Stimulated activated naive CD4-positive, alpha-beta T cell treated with Interleukin-2 at 50 U/mL for 16 hours (primary cell): Measurements from ENCODE around the gene PLXND1.

Experiments
- DNase-seq: peaks from one replicate; lab custom pipeline; 2025; lab: John Stamatoyannopoulos, UW

The PLXND1 gene

DNA sequence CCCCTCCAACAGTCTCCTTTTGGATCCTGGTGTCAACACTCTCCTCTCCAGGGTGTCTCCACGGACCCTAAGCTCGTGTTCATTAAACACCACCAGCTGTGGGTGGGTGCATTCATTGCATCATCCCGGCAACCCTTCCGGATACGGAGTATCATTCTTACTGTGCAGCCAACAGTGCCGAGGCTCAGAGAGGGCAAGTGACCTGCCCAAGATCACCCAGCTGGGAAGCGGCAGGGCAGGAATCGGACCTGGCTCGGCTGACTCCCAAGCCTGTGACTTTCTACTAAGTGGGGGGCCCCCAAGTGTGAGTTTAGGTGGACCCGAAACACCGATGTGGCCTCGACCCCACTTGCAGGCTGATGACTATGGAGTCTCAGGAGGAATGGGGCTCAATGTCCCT lies 43.1 kb downstream of the PLXND1 start:
- DNase-seq, result no peak

DNA sequence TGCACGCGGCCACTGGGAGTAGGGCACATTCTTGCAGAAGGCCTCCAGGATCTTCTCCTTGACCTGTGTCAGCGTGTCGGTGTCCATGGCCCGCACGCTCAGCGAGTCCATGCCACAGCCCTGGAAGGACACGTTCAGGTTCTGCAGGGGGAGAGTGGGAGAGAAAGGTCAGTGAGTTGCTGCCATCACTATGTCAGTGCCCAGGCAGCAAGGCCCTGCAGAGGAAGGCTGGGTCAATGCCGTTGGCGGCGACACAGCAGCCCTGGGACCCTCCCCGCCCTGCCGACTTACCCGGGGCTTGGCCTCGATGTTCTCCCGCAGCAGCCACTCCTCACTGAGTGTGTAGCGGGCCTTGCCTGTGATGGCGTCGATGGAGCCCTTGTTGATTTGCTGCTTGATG lies 43.7 kb downstream of the PLXND1 start:
- no peak for DNase-seq

DNA sequence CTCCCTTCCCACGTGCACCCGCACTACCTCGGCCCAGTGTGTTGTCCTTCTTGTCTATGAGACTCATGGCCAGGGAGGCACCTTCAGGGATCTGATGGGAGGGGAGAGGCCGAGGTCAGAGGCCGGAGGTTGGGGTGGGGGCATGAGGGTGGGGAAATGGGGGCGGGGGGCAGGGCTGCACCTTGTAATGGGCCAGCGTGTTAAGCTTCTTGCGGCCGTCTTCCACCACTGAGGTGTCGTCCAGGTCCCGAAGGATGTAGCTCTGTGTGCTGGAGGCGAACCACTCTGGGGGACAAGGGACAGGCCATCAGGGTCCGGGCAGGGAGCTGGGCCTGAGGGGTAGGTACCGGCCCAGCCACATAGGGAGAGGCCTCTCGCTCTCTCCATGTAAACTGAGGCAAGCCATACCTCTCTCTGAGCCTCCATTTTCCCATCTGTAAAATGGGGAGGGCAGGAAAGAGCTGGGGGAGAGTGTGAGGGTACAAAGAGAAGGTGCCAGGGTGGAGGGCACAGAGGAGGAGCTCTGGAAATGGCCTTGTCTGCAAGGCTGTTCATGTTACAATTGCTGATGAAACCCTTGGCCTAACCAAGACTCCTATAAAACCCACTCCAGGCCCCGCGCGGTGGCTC lies 44.7 kb downstream of the PLXND1 start:
- no peak for DNase-seq

GRCh38 chr3:129560911-129561594 lies 45.4 kb downstream of the PLXND1 start:
- DNase-seq, result no peak

DNA sequence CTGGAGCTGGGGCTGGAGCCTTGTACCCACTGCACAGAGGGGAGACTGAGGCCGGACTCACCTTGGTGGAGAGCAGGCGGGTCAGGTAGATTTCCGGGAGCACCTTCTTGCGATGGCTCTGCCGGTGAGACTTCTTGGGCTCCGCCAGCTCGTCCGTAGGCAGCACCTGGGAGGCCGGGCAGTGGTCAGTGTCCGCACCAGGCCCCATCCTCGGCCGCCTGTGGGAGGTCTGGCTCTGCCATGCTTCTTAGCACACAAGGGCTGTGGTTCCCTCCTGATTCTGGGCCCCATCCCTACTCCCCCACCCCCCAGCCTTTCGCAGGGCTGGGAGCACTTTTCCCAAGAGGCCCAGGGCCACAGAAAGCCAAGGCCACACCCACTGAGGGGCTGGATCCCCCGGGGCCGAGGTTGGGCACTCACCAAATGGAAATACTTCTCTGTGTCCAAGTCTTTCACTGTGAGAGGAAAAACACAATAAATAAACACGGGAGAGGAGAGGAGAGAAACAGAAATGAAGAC lies 46.1 kb downstream of the PLXND1 start:
- DNase-seq, result no peak

GRCh38 chr3:129559565-129560079 lies 46.9 kb downstream of the PLXND1 start:
- DNase-seq, result no peak

- no peak for DNase-seq
Observed at GRCh38 chr3:129558772-129559564, 47.5 kb downstream of the PLXND1 start.

- no peak for DNase-seq
Observed at GRCh38 chr3:129558081-129558771, 48.2 kb downstream of the PLXND1 start.

- no peak for DNase-seq
Observed at GRCh38 chr3:129557548-129557894, 49.0 kb downstream of the PLXND1 start.

DNA sequence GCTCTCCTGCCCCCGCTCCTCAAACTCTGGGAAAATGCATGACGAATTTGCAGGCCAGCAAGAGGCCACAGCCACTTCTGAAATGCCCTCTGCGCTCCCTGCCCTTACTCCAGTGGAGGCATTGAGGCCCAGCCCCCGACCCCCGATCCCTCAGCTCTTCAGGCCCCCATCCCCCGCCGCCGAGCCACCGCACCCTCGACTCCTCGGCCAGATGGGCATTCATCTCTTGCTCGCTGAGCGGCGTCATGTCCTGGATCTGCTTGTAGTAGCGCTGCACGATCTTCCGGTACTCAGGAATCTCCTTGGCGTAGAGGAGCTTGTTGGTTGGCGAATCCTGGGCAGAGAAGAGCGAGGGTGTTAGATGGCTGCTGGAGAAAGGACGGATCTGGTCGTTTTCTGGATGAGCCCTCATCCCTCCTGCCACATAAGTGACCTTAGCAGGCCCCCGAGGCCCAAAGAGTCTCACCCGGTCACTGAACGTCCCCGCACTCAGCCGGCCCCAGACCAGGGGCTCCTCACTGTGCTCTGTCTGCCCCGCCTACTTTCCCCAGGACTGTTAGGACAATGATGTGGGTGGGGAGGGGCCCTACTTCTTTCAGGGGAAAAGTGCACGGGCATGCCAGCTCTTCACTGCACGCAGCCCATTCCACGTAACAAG lies 49.5 kb downstream of the PLXND1 start:
- no peak for DNase-seq

GRCh38 chr3:129556358-129556695 lies 50.1 kb downstream of the PLXND1 start:
- no peak for DNase-seq

GRCh38 chr3:129555616-129556357 lies 50.7 kb downstream of the PLXND1 start:
- no peak for DNase-seq

- no peak for DNase-seq
Observed at GRCh38 chr3:129555153-129555550, 51.3 kb downstream of the PLXND1 start.

GRCh38 chr3:129554356-129555152 lies 51.9 kb downstream of the PLXND1 start:
- DNase-seq, result no peak

DNA sequence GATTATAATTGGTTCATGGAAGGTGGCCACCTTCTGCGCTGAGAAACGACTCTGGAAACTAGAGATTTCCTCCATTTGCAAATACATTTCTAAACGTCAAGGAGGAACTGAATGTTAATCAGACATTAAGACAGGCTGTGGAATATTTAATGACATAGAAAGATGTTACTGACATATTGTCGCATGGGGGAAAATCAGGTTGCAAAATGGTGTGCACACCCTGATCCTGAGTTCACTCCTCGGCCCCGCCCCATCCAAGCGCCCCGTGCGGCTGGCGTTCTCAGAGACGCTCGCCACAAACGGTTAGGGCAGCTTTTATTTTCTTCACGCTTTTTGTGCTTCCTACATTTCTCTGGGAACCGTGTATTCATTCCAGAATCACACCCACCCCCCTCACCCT lies 52.8 kb downstream of the PLXND1 start:
- no peak for DNase-seq

DNA sequence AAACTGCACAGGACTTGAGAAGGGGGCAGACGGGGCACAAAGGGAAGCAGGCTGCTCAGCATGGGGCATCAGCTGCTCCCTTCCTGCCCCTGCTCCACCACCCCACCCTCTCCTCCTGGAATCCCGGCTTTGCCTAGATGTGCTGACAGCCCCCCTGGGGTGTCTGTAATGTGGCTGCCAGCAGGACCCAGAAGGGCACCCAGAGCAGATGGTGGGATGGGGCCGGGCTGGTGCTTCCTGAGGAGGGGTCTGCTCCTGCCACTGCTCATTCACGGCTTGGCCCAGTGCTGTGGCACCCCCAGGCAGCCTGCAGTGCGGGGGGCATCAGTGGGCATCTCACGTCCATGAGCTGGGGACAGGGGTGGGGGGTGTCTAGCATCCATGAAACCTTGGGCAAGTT lies 53.3 kb downstream of the PLXND1 start:
- DNase-seq, result no peak

GRCh38 chr3:129552287-129553050 lies 54.0 kb downstream of the PLXND1 start:
- DNase-seq, result no peak

DNA sequence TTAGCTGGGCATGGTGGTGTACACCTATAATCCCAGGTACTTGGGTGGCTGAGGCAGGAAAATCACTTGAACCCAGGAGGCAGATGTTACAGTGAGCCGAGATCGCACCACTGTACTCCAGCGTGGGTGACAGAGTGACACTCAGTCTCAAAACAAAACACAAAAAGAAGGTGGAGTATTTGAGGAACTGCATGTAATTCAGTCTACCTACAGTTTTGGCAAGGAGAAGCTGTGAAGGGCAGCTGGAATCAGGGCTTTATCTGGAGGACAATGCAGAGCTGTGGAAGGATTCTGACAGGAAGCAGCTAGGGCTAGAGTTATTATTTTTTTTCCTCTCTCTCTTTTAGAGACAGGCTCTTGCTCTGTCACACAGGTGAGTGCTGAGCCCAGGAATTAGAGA lies 56.7 kb downstream of the PLXND1 start:
- DNase-seq, result no peak

GRCh38 chr3:129549006-129549800 lies 57.3 kb downstream of the PLXND1 start:
- DNase-seq, result no peak
